H1 (cell line): ENCODE data around the gene TMEM144. TPM values are rescaled to one million over a fixed set of nuclear protein-coding genes. Genes with fewer than 3 reads are reported as not detected.

Experiments
- BCL11A ChIP-seq, 2 experiments: IDR thresholded peaks; one replicate each; pipeline ENCODE4 v1.6.1; 2011; ENCODE audit warnings: low read depth in 2 of 2, low read length in 2 of 2, mild to moderate bottlenecking in 2 of 2
- CHD7 ChIP-seq: fragments of 300-600 bp; sonication (generic); IDR thresholded peaks from 2 replicates; pipeline ENCODE4 v1.7.1; 2012; ENCODE audit warnings: low read length, moderate library complexity, mild to moderate bottlenecking, inconsistent platforms; ENCODE audit not compliant: insufficient replicate concordance
- FOSL1 ChIP-seq: IDR thresholded peaks from 2 replicates; pipeline ENCODE4 v1.6.1; 2011; ENCODE audit warnings: mild to moderate bottlenecking, low read depth, low read length, moderate library complexity; ENCODE audit not compliant: insufficient read depth
- KDM5A ChIP-seq: fragments of 200-600 bp; IDR thresholded peaks from 2 replicates; pipeline ENCODE4 v1.7.1; 2012; ENCODE audit warnings: mild to moderate bottlenecking, low read length, inconsistent platforms, mixed read lengths
- POLR2A ChIP-seq, 2 experiments: IDR thresholded peaks; 1 replicate in 1 of 2; 2 replicates in 1 of 2; pipeline ENCODE4 v1.6.1; 2011; ENCODE audit warnings: low read depth in 2 of 2, low read length in 2 of 2, mild to moderate bottlenecking in 2 of 2; ENCODE audit errors: control extremely low read depth in 1 of 2
- TAF7 ChIP-seq: optimal IDR thresholded peaks from 2 replicates; pipeline ENCODE3; 2011; ENCODE audit warnings: low read depth, mild to moderate bottlenecking, inconsistent platforms, low read length, moderate library complexity, borderline replicate concordance
- polyA plus RNA-seq, 7 experiments: library from polyadenylated mRNA; depleted of rRNA in 3 of 7; stranded (reverse) in 5 of 7; unstranded in 2 of 7; fragments of >200 nt in 5 of 7; fragments of 200-250 nt in 2 of 7; gene quantifications; 1 replicate in 5 of 7; 2 replicates in 1 of 7; 4 replicates in 1 of 7; pipeline versions ENCODE4 v1.2.1 to v1.2.3, GENCODE V29; 2011 to 2013; ENCODE audit warnings: missing spikeins in 2 of 7, mixed read lengths in 2 of 7
- total RNA-seq: library from RNA; stranded (reverse); fragmentation: NEBNext Ultra II Directional; extraction: Animal tissue kit (Norgen Biotek cat#: 25700); gene quantifications from 2 replicates; pipeline ENCODE4 v1.2.1, GENCODE V29; 2021

TMEM144 gene
- total and polyA plus RNA-seq, 2 of the 8 experiments (the other 6 are each of a cell fraction or from before 2014, with no cell fraction given) = 1.9 to 2.6 TPM

- no peak for TF ChIP-seq CHD7
- no peak for TF ChIP-seq FOSL1
- TF ChIP-seq BCL11A (IDR thresholded peaks at IDR 0.05; ENCODE audit: low read depth in 2 of 2, low read length in 2 of 2) = no peak
- TF ChIP-seq KDM5A = no peak
- no peak for TF ChIP-seq POLR2A (IDR thresholded peaks at IDR 0.05; ENCODE audit: control extremely low read depth in 1 of 2, low read depth in 2 of 2, low read length in 2 of 2)
- TF ChIP-seq TAF7 = no peak
These were observed 1.2 kb upstream of the TMEM144 start (continued) for GRCh38 chr4:158208963-158209640.
